WERI-Rb-1 (cell line): Measurements from ENCODE around the gene ERBB3.

Source experiments
- DNase-seq: peaks from one replicate; pipeline ENCODE4 v3.0.0-alpha.2; 2020
- H3K27ac ChIP-seq: fragments of 250-450 bp; sonication (Bioruptor Pico); 2 replicates; pipeline ENCODE4 v1.5.1; 2020; ENCODE audit warnings: mild to moderate bottlenecking, moderate library complexity
- H3K27me3 ChIP-seq: fragments of 250-450 bp; sonication (Bioruptor Pico); 2 replicates; pipeline ENCODE4 v1.5.1; 2021; ENCODE audit warnings: mild to moderate bottlenecking, low read depth, moderate library complexity; ENCODE audit not compliant: insufficient read depth, severe bottlenecking
- H3K36me3 ChIP-seq: fragments of 250-450 bp; sonication (Bioruptor Pico); 2 replicates; pipeline ENCODE4 v1.5.1; 2020; ENCODE audit warnings: mild to moderate bottlenecking, moderate library complexity
- H3K4me3 ChIP-seq: 2 replicates; pipeline ENCODE4 v1.5.1; 2011; ENCODE audit warnings: low read depth, mild to moderate bottlenecking, control low read depth, low read length
- H3K9me3 ChIP-seq: fragments of 250-450 bp; sonication (Bioruptor Pico); 2 replicates; pipeline ENCODE4 v1.5.1; 2021; ENCODE audit warnings: mild to moderate bottlenecking, moderate library complexity; ENCODE audit not compliant: severe bottlenecking
- CTCF ChIP-seq: IDR thresholded peaks from 2 replicates; pipeline ENCODE4 v1.5.1; 2011; ENCODE audit warnings: low read depth, mild to moderate bottlenecking, control low read depth, inconsistent platforms, low read length

Gene ERBB3

GRCh38 chr12:56146492-56147460 is 66.8 kb downstream of the ERBB3 start:
- H3K27ac ChIP-seq, result no peak overlapping the region
- H3K27me3 ChIP-seq, result no peaks in the 10 kb centered on the region
- no peak for TF ChIP-seq CTCF
- no peaks in the 10 kb centered on the region for H3K9me3 ChIP-seq
- no peak overlapping the region for H3K4me3 ChIP-seq
- peaks cover 24% of the 10 kb centered on the region for H3K36me3 ChIP-seq
- DNase-seq, result no peak

DNA sequence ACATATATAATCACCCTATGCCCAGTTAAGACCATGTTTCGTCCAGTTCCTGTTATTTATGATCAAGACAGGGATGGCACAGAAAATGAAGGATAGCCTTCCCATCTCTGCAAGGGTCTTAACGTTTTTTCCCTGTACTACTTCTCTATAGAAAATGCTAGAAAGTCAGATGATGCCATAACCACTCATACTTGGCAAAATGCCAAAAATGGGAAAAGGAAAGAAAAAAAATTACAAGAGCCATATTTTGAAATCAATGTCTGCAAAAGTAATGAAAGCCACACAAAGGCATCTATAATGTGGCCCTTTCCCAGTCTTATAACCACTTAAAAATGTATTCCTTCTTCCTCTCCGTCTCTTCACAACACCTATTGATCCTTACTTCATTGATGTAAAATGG is 70.6 kb downstream of the ERBB3 start:
- no peak overlapping the region for H3K4me3 ChIP-seq
- DNase-seq, result no peak
- TF ChIP-seq CTCF, result no peak
- H3K27ac ChIP-seq, result no peak overlapping the region
- H3K36me3 ChIP-seq, result peaks cover 6% of the 10 kb centered on the region; the same call in 1 of the 2 replicates
- H3K9me3 ChIP-seq, result no peaks in the 10 kb centered on the region
- no peaks in the 10 kb centered on the region for H3K27me3 ChIP-seq

DNA sequence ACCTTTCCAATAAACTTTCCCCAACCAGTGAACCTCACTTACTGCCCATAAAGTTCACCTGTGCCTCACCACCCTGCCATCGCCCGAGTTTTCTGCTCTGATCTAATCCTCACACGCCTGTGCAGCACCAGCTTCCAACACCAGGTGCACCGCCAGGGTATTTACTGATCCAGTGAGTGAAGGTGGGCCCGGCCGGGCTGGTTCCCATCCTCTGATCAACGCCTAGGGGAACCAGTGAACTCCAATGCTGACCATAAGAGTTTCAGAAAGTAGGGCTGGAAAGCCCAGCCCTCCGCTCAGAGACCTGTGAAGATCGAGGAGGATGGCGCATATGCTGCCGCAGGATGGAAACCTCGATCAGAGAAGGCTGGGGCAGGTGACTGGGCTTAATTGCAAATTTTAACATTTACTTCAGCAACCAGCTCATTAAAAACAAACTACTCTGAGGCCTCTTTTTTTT is 71.7 kb downstream of the ERBB3 start:
- peak; percentile 53 for TF ChIP-seq CTCF
- DNase-seq, result peak; percentile 78
- Histone ChIP-seq H3K9me3 (no peaks in the 10 kb centered on the region), H3K27ac (peak overlapping the region; percentile 86), H3K27me3 (no peaks in the 10 kb centered on the region), H3K4me3 (peak overlapping the region; percentile 89), H3K36me3 (peaks cover 16% of the 10 kb centered on the region)

GRCh38 chr12:56152132-56152755 is 72.3 kb downstream of the ERBB3 start, which contains the start of gene MYL6B:
MYL6B (plus strand) TSS chr12:56152587; CDS start chr12:56153919, 1,332 bp downstream.
- Histone ChIP-seq H3K36me3 (peaks cover 16% of the 10 kb centered on the region), H3K27me3 (no peaks in the 10 kb centered on the region), H3K9me3 (no peaks in the 10 kb centered on the region), H3K4me3 (peak within 1 kb of the TSS; percentile 89), H3K27ac (peak within 1 kb of the TSS; percentile 86)
- DNase-seq, result peak; percentile 91
- no peak for TF ChIP-seq CTCF
